SK-N-SH treated with all-trans-retinoic acid at 6 μM for 48 hours (cell line): ENCODE results near the gene CTSH.

Experiments
- ATAC-seq: fragments of 200-7000 bp; cut with Tn5 transposase; 3 replicates; pipeline ENCODE4 v1.9.1; 2020; ENCODE audit warnings: mild to moderate bottlenecking, moderate library complexity
- ARNTL ChIP-seq: fragments of 450-650 bp; formaldehyde crosslinking; IDR thresholded peaks from 2 replicates; pipeline ENCODE4 v1.5.0; 2020; ENCODE audit warnings: low read depth, mild to moderate bottlenecking, moderate library complexity, borderline replicate concordance
- BACH2 ChIP-seq: fragments of 250-450 bp; sonication (Bioruptor Pico); IDR thresholded peaks from 2 replicates; pipeline ENCODE4 v1.9.0; 2021; ENCODE audit warnings: mild to moderate bottlenecking, borderline replicate concordance
- CSDC2 ChIP-seq: fragments of 250-450 bp; sonication (Bioruptor Pico); IDR thresholded peaks from 2 replicates; pipeline ENCODE4 v1.5.0; 2020; ENCODE audit warnings: mild to moderate bottlenecking, moderate library complexity
- ESRRG ChIP-seq: fragments of 250-450 bp; sonication (Bioruptor Pico); IDR thresholded peaks from 2 replicates; pipeline ENCODE4 v1.6.1; 2021; ENCODE audit warnings: mild to moderate bottlenecking
- GLIS3 ChIP-seq: fragments of 250-450 bp; sonication (Bioruptor Pico); IDR thresholded peaks from 2 replicates; pipeline ENCODE4 v1.5.0; 2020; ENCODE audit warnings: mild to moderate bottlenecking, moderate library complexity
- OSR1 ChIP-seq: fragments of 250-450 bp; sonication (Bioruptor Pico); IDR thresholded peaks from 2 replicates; pipeline ENCODE4 v1.8.0; 2022; ENCODE audit warnings: moderate library complexity, mild to moderate bottlenecking, inconsistent platforms
- PPARA ChIP-seq: fragments of 250-450 bp; sonication (Bioruptor Pico); IDR thresholded peaks from 2 replicates; pipeline ENCODE4 v1.5.0; 2020; ENCODE audit warnings: mild to moderate bottlenecking, borderline replicate concordance
- SNAI2 ChIP-seq: fragments of 250-450 bp; sonication (Bioruptor Pico); IDR thresholded peaks from 2 replicates; pipeline ENCODE4 v1.5.0; 2020; ENCODE audit warnings: mild to moderate bottlenecking, moderate library complexity
- TCF4 ChIP-seq: fragments of 250-450 bp; sonication (Bioruptor Pico); IDR thresholded peaks from 2 replicates; pipeline ENCODE4 v1.8.0; 2021; ENCODE audit warnings: mild to moderate bottlenecking, moderate library complexity, borderline replicate concordance
- TOX ChIP-seq: fragments of 250-450 bp; sonication (Bioruptor Pico); IDR thresholded peaks from 2 replicates; pipeline ENCODE4 v1.8.0; 2021; ENCODE audit warnings: mild to moderate bottlenecking, moderate library complexity, borderline replicate concordance
- ZC3H10 ChIP-seq: fragments of 250-450 bp; sonication (Bioruptor Pico); IDR thresholded peaks from 2 replicates; pipeline ENCODE4 v1.5.1; 2021; ENCODE audit warnings: mild to moderate bottlenecking, moderate library complexity
- ZFP3 ChIP-seq: fragments of 250-450 bp; sonication (Bioruptor Pico); IDR thresholded peaks from 2 replicates; pipeline ENCODE4 v1.5.0; 2020; ENCODE audit warnings: mild to moderate bottlenecking, moderate library complexity
- ZFP30 ChIP-seq: fragments of 450-650 bp; formaldehyde crosslinking; IDR thresholded peaks from 2 replicates; pipeline ENCODE4 v1.5.0; 2022; ENCODE audit warnings: mild to moderate bottlenecking, moderate library complexity
- ZNF565 ChIP-seq: fragments of 450-650 bp; formaldehyde crosslinking; conservative IDR thresholded peaks from 2 replicates; pipeline ENCODE4 v1.5.0; 2020; ENCODE audit warnings: low read depth, mild to moderate bottlenecking, moderate library complexity
- ZNF70 ChIP-seq: fragments of 450-650 bp; formaldehyde crosslinking; IDR thresholded peaks from 2 replicates; pipeline ENCODE4 v1.5.0; 2020; ENCODE audit warnings: mild to moderate bottlenecking, moderate library complexity
- ZNF8 ChIP-seq: fragments of 450-650 bp; formaldehyde crosslinking; IDR thresholded peaks from 2 replicates; pipeline ENCODE4 v1.5.0; 2020; ENCODE audit warnings: mild to moderate bottlenecking, moderate library complexity
- TF ChIP-seq, protein P1 (sequence below): fragments of 250-450 bp; sonication (Bioruptor Pico); IDR thresholded peaks from 2 replicates; pipeline ENCODE4 v1.5.0; 2020; ENCODE audit warnings: mild to moderate bottlenecking, moderate library complexity
- TF ChIP-seq, protein P2 (sequence below): fragments of 250-450 bp; sonication (Bioruptor Pico); IDR thresholded peaks from 2 replicates; pipeline ENCODE4 v1.5.1; 2021; ENCODE audit warnings: mild to moderate bottlenecking, moderate library complexity
- TF ChIP-seq, protein P3 (sequence below): fragments of 250-450 bp; sonication (Bioruptor Pico); IDR thresholded peaks from 2 replicates; pipeline ENCODE4 v1.5.1; 2020; ENCODE audit warnings: low read depth, mild to moderate bottlenecking, moderate library complexity
- TF ChIP-seq, protein P4 (sequence below): fragments of 250-450 bp; sonication (Bioruptor Pico); IDR thresholded peaks from 2 replicates; pipeline ENCODE4 v1.8.0; 2020; ENCODE audit warnings: mild to moderate bottlenecking, moderate library complexity, borderline replicate concordance
- TF ChIP-seq, protein P5 (sequence below): fragments of 250-450 bp; sonication (Bioruptor Pico); IDR thresholded peaks from 2 replicates; pipeline ENCODE4 v1.8.0; 2021; ENCODE audit warnings: low read depth, mild to moderate bottlenecking, moderate library complexity, borderline replicate concordance

The CTSH gene

DNA sequence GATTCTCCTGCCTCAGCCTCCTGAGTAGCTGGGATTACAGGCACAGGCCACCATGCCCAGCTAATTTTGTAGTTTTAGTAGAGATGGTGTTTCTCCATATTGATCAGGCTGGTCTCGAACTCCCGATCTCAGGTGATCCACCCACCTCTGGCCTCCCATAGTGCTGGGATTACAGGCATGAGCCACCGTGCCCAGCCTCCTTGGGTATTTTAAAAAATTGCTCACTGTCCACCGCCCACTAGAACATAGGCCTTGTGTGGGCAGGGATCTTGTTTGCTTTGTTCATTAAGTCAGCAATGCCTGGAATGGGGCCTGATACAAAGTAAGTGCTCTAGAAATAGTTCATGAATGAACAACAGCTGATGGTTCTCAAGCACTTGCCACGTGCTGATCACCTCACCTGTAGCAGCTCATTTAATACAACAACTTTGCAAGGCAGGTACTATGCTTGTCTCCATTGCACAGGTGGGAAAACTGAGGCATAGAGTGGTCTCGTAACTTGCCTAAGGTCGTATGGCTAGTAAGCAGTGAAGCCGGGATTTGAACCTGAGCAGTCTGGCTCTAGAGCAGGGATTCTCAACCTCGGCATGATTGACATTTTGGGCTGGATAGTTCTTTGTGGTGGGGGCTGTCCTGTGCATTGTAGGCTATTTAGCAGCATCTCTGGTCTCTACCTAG is 12.7 kb upstream of the CTSH start:
- ATAC-seq = no peak
- TF ChIP-seq, protein P1, sequence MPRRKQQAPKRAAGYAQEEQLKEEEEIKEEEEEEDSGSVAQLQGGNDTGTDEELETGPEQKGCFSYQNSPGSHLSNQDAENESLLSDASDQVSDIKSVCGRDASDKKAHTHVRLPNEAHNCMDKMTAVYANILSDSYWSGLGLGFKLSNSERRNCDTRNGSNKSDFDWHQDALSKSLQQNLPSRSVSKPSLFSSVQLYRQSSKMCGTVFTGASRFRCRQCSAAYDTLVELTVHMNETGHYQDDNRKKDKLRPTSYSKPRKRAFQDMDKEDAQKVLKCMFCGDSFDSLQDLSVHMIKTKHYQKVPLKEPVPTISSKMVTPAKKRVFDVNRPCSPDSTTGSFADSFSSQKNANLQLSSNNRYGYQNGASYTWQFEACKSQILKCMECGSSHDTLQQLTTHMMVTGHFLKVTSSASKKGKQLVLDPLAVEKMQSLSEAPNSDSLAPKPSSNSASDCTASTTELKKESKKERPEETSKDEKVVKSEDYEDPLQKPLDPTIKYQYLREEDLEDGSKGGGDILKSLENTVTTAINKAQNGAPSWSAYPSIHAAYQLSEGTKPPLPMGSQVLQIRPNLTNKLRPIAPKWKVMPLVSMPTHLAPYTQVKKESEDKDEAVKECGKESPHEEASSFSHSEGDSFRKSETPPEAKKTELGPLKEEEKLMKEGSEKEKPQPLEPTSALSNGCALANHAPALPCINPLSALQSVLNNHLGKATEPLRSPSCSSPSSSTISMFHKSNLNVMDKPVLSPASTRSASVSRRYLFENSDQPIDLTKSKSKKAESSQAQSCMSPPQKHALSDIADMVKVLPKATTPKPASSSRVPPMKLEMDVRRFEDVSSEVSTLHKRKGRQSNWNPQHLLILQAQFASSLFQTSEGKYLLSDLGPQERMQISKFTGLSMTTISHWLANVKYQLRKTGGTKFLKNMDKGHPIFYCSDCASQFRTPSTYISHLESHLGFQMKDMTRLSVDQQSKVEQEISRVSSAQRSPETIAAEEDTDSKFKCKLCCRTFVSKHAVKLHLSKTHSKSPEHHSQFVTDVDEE = no peak
- TF ChIP-seq GLIS3 (CRISPR knock-in tag) (no peak), BACH2 (CRISPR knock-in tag) (no peak), ZC3H10 (CRISPR knock-in tag) (no peak), ZNF565 (CRISPR knock-in tag) (no peak), ZFP3 (CRISPR knock-in tag) (no peak), ZNF70 (CRISPR knock-in tag) (no peak), ZNF8 (no peak)

DNA sequence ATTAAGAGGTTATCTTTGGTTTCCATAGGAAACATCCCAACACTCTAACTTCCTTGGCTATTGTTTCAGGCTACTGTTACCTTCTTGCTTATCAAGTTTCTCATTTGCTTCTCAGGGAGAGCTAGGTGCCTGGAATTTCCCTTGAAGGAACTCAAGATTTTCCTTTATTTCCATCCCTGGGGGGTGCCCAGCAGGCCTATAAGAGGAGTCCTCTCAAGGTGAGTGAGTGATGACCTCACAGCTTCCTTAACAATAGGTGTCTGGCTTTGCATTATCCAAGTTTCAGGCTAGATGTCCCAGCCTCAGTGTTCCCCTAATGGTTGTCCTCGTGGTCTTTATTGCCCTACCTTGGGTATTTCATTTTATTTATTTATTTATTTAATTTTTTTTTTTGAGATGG is 12.1 kb upstream of the CTSH start:
- TF ChIP-seq ZFP30 (CRISPR knock-in tag) (no peak), ARNTL (CRISPR knock-in tag) (no peak), CSDC2 (no peak), TOX (CRISPR knock-in tag) (no peak), ZC3H10 (CRISPR knock-in tag) (no peak), ESRRG (no peak), GLIS3 (CRISPR knock-in tag) (no peak), ZFP3 (CRISPR knock-in tag) (no peak)
- TF ChIP-seq, protein P2, sequence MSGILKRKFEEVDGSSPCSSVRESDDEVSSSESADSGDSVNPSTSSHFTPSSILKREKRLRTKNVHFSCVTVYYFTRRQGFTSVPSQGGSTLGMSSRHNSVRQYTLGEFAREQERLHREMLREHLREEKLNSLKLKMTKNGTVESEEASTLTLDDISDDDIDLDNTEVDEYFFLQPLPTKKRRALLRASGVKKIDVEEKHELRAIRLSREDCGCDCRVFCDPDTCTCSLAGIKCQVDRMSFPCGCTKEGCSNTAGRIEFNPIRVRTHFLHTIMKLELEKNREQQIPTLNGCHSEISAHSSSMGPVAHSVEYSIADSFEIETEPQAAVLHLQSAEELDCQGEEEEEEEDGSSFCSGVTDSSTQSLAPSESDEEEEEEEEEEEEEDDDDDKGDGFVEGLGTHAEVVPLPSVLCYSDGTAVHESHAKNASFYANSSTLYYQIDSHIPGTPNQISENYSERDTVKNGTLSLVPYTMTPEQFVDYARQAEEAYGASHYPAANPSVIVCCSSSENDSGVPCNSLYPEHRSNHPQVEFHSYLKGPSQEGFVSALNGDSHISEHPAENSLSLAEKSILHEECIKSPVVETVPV (CRISPR knock-in tag) = no peak
- TF ChIP-seq, protein P3, sequence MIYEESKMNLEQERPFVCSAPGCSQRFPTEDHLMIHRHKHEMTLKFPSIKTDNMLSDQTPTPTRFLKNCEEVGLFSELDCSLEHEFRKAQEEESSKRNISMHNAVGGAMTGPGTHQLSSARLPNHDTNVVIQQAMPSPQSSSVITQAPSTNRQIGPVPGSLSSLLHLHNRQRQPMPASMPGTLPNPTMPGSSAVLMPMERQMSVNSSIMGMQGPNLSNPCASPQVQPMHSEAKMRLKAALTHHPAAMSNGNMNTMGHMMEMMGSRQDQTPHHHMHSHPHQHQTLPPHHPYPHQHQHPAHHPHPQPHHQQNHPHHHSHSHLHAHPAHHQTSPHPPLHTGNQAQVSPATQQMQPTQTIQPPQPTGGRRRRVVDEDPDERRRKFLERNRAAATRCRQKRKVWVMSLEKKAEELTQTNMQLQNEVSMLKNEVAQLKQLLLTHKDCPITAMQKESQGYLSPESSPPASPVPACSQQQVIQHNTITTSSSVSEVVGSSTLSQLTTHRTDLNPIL = no peak
- TF ChIP-seq, all 23 proteins: peak for 0
- ATAC-seq = no peak

DNA sequence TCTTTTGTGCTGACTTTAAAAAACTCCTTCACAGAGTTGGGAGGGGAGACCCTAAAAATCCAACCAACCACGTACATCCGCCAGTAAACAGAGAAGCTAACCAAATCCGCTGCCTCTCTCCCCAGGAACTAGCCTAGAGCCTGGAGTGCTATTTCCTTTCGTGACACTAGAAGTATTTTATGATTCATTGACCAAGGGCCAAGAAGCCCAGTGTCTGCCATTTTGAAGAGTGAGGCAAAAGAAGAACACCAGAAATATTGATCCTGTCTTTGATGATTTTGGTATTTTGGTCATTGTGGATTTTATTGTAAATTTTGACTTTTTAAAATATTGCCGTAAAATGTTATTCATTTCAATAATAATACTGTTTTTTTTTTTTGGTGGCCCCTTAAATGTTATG is 10.5 kb upstream of the CTSH start:
- TF ChIP-seq, protein P3 = no peak
- TF ChIP-seq BACH2 (CRISPR knock-in tag) = no peak
- no peak for TF ChIP-seq SNAI2
- TF ChIP-seq PPARA = no peak
- no peak for TF ChIP-seq TCF4 (CRISPR knock-in tag)
- TF ChIP-seq TOX (CRISPR knock-in tag) = no peak
- TF ChIP-seq ZNF70 (CRISPR knock-in tag) = no peak
- TF ChIP-seq OSR1 = no peak
- TF ChIP-seq CSDC2 = no peak
- TF ChIP-seq, protein P4, sequence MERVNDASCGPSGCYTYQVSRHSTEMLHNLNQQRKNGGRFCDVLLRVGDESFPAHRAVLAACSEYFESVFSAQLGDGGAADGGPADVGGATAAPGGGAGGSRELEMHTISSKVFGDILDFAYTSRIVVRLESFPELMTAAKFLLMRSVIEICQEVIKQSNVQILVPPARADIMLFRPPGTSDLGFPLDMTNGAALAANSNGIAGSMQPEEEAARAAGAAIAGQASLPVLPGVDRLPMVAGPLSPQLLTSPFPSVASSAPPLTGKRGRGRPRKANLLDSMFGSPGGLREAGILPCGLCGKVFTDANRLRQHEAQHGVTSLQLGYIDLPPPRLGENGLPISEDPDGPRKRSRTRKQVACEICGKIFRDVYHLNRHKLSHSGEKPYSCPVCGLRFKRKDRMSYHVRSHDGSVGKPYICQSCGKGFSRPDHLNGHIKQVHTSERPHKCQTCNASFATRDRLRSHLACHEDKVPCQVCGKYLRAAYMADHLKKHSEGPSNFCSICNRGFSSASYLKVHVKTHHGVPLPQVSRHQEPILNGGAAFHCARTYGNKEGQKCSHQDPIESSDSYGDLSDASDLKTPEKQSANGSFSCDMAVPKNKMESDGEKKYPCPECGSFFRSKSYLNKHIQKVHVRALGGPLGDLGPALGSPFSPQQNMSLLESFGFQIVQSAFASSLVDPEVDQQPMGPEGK (CRISPR knock-in tag) = no peak
- TF ChIP-seq ESRRG = no peak
- TF ChIP-seq, protein P2 (CRISPR knock-in tag) = no peak
- no peak for TF ChIP-seq ZNF8
- no peak for TF ChIP-seq GLIS3 (CRISPR knock-in tag)
- TF ChIP-seq ZC3H10 (CRISPR knock-in tag) = no peak
- TF ChIP-seq, protein P5, sequence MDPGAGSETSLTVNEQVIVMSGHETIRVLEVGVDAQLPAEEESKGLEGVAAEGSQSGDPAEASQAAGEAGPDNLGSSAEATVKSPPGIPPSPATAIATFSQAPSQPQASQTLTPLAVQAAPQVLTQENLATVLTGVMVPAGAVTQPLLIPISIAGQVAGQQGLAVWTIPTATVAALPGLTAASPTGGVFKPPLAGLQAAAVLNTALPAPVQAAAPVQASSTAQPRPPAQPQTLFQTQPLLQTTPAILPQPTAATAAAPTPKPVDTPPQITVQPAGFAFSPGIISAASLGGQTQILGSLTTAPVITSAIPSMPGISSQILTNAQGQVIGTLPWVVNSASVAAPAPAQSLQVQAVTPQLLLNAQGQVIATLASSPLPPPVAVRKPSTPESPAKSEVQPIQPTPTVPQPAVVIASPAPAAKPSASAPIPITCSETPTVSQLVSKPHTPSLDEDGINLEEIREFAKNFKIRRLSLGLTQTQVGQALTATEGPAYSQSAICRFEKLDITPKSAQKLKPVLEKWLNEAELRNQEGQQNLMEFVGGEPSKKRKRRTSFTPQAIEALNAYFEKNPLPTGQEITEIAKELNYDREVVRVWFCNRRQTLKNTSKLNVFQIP = no peak
- no peak for TF ChIP-seq ZNF565 (CRISPR knock-in tag)
- ATAC-seq = no peak
